ENCODE results near the gene TMEM131.
"Not testable (repeated sequence)": the region's sequence is repeated elsewhere in the genome, so short reads cannot be mapped to it uniquely, and the experiment has no call there.

The TMEM131 gene

DNA sequence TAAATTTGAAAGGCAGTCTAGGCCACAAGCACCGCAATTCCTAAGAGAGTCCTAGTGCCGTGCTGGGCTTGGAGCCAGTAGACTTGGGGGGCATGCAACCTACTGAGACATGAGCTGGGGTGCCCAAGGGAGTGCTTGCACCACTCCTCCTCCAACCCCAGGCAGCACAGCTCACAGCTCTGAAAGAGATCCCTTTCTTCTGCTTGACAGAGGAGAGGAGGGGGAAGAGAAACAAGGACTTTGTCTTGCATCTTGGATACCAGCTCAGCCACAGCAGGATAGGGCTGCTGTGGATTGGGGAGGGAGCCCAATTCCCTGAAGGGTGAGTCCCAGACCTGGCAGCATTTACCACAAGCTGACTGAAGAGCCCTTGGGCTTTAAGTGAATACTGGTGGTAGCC lies 134.6 kb downstream of the TMEM131 start:
- no peak for DNase-seq (ENCODE audit: low read depth)

GRCh38 chr2:97858442-97858841 lies 137.3 kb downstream of the TMEM131 start:
- no peak for DNase-seq (ENCODE audit: low read depth)

DNA sequence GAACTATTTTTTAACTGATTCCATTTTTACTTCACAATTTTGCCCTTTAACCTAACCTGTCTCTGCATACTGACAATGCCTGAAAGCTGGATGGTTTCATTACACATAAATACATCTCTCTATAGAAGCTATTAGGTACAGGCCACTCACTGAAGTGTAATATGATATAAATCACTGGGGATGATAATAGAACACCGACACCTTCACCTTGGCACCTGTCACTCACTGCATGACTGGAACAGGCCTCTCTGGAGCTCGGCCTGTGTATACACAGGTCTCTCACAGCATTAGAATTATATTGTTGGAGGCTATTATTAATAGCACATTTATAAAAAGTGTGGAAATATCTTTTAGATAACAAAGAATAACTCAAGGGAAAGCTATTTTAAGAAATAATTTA lies 138.2 kb downstream of the TMEM131 start:
- DNase-seq (ENCODE audit: low read depth): no peak

- DNase-seq (ENCODE audit: low read depth): not testable (repeated sequence)
These were observed 142.7 kb downstream of the TMEM131 start for GRCh38 chr2:97853057-97853456.

GRCh38 chr2:97851172-97851571 lies 144.6 kb downstream of the TMEM131 start:
- no peak for DNase-seq (ENCODE audit: low read depth)

DNA sequence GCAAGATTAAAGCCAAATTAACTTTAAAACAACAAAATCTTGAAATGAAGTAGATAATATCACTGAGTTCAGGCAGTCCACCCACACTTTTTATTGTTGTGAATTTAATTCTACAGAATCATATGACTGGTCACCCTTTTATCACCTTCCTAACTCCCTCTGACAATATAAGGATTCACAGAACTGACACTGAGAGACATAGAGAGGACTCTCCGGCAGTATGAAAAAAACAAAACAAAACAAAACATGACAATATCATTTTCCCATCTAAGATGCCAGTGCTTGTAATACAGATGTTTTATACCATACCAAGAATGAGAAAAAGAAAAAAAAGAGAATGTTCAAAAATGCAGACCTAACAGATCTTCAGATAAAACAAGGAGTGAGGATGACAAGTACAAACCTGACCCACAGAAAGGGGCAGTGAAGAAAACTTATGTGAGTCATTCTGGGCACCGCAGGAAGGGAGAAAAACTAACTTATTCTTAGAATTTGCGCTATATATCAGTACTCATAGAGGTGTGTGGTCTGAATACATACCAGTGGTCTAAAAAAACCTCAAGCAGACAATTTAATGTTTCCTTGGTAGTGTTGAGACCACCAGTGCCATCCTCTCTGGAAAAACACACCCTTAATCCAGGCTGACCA lies 145.7 kb downstream of the TMEM131 start:
- no peak for DNase-seq (ENCODE audit: low read depth)

DNA sequence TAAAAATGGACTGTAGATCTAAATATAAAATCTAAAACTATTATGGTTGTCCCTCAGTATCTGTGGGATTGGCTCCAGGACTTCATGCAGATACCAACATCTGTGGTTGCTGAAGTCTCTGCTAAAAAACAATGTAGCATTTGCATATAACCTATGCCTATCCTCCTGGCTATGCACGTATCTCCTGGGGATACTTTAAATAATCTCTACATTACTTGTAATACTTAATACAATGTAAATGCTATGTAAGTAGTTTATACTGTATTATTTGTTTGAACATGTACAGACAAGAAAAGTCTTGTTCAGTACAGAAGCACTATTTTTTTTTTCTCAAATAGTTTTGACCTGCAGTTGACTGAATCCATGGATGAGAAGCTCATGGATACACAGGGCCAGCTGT lies 147.4 kb downstream of the TMEM131 start:
- no peak for DNase-seq (ENCODE audit: low read depth)

GRCh38 chr2:97846716-97847115 lies 149.0 kb downstream of the TMEM131 start:
- DNase-seq (ENCODE audit: low read depth): not testable (repeated sequence)

- DNase-seq (ENCODE audit: low read depth): no peak
These were observed 149.9 kb downstream of the TMEM131 start for GRCh38 chr2:97845818-97846217.

DNA sequence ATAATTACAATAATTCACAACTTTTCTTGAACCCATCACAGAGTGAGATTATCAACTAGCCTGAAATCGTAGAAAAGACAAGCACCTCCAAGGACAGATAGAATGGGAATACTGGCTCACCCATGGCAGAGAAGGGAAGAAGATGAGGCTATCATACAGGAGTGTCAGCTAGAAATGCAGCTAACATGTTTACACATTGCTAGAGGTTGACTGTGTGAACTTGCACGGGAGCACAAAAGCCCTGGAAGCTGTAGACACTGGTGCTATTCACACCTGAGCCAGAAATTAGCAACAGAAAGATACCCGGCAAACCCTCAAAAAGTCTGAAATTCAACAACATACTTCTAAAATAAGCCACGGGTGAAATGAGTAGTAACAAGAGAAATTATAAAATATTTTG lies 150.6 kb downstream of the TMEM131 start:
- DNase-seq (ENCODE audit: low read depth): no peak

DNA sequence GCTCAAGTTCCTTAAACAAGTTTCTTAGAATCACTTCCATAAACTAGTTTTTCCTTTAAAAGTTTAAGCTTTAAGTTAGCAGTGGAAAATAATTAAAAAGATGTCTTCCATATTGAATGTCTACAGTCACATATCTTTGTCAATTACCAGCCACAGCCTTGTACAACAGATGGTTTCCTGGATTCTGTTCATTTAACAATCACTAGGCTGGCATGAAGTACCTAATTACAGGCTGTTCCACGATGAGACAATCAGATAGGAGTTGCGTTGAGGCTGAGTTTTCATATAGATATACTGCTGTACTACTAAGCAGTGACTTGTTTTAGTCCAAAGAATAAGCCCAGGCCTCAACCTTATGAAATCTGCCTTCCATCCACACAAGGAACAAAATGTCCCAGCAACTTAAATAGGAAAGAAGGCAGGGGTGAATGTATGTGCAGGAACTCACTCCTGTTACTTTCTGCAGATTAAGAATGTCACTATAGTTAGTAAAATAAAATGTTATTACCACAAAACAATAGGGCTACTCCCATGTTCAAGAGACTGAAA lies 151.4 kb downstream of the TMEM131 start:
- DNase-seq (ENCODE audit: low read depth): no peak

DNA sequence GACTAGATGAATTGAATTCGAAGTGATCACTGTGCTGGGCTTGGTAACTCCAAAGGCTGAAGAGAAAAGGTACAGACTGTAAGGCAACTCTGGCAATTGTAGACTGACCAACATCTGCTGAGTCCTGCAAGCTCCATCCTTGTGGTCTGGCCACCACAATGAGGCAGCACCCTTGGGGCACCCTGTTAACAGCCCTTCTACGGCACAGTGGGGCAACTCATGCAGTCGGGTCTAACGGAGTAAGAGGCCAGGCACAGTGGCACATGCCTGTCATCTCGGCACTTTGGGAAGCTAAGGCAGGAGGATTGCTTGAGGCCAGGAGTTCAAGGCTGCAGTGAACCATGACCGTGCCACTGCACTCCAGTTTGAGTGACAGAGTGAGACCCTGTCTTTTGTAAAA lies 155.6 kb downstream of the TMEM131 start:
- DNase-seq (ENCODE audit: low read depth): no peak

- no peak for DNase-seq (ENCODE audit: low read depth)
These were observed 161.1 kb downstream of the TMEM131 start for GRCh38 chr2:97834610-97835009.

- no peak for DNase-seq (ENCODE audit: low read depth)
These were observed 164.6 kb downstream of the TMEM131 start for GRCh38 chr2:97831121-97831520.

DNA sequence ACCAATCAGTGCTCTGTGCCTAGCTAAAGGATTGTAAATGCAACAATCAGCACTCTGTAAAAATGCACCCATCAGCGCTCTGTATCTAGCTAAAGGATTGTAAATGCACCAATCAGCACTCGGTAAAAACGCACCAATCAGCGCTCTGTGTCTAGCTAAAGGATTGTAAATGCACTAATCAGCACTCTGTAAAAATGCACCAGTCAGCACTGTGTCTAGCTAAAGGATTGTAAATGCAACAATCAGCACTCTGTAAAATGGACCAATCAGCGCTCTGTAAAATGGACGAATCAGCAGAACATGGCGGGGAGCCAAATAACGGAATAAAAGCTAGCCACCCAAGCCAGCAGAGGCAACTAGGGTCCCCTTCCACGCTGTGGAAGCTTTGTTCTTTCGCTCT lies 166.5 kb downstream of the TMEM131 start:
- not testable (repeated sequence) for DNase-seq (ENCODE audit: low read depth)

DNA sequence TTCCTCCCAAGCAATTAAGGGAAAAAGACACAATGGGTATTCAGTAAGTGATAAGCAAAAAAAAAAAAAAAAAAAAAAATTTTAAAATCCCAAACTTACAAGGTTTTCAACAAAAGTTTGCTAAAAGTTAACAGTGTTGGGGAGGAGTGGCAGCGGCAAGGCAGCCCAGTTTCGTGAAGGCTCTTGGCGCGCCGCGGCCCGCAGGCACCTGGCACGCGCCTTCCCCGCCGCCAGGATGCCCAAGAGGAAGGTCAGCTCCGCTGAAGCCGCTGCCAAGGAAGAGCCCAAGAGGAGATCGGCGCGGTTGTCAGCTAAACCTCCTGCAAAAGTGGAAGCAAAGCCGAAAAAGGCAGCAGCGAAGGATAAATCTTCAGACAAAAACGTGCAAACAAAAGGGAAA lies 168.7 kb downstream of the TMEM131 start:
- DNase-seq (ENCODE audit: low read depth): not testable (repeated sequence)

DNA sequence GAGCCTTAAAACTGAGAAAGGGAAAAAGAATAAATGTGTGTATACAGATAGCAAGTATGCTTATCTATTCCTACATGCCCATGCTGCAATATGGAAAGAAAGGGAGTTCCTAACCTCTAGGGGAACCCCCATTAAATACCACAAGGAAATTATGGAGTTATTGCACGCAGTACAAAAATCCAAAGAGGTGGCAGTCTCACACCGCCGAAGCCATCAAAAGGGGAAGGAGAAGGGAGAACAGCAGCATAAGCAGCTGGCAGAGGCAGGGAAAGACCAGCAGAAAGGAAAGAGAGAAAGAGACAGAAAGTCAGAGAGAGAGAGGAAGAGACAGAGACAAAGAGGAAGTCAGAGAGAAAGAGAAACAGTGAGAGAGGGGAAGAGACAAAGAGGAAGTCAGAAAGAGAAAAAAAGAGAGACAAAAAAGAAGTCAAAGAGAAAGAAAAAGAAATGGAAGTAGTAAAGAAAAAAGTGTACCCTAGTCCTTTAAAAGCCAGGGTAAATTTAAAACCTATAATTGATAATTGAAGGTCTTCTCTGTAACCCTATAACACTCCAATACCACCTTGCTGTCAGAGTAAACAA lies 169.4 kb downstream of the TMEM131 start:
- DNase-seq (ENCODE audit: low read depth): not testable (repeated sequence)

GRCh38 chr2:97824011-97824410 lies 171.7 kb downstream of the TMEM131 start:
- not testable (repeated sequence) for DNase-seq (ENCODE audit: low read depth)

DNA sequence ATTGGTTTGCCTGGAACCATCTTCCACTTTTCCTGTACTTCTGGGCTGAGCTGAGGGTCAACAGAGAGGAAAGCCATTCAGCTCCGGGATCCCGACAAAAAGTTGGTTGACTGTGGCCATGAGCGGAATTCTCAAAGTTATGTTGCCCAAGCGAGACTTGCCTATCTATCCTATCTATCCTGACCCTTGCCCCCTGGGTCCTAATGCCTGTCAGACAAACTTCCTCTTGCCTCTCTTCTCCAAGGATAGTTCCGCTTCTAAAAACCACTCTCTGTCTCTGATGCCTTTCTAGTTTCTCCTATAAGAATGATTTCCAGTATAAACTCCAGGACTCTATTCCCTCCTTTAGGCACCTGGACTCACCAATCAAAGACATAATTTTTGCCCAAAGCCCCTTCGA lies 173.9 kb downstream of the TMEM131 start:
- DNase-seq (ENCODE audit: low read depth): not testable (repeated sequence)

DNA sequence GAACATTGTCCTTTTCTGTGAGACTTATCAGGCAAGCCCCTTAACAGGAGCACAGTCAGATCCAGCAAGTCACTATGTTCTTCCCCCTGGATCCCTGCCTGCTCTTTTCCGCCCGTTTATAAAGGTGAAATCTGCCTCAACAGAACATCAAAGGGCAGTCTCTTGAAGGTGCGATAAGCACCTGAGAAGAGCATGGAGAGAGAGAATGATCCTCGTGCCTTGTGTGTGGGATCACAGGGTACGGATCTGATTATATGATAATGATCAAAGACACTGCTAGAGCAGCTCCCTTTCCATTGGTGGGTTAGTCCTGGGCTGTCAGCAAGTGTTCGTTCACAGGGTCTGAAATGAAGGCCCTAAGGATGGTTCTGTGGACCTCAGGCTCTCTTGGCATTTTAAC lies 176.0 kb downstream of the TMEM131 start:
- no peak for DNase-seq (ENCODE audit: low read depth)

- no peak for DNase-seq (ENCODE audit: low read depth)
These were observed 179.3 kb downstream of the TMEM131 start for GRCh38 chr2:97816411-97816810.

DNA sequence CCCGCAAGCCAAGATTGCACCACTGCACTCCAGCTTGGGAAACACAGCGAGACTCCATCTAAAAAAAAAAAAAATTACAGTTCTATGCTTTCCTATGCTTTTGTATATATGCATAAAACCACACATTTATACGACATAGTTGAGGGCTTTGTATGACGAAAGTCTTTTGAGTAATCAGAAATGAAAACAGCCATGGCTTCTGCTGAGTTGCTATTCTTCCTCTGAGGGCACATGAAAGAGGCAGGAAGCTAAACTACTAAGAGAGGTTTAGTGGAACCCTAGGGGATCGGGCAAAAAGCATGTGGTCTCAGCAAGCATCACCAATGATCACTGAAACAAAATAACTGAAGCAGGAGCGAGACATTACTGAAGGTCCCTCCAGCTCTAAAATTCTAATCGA lies 182.8 kb downstream of the TMEM131 start:
- DNase-seq (ENCODE audit: low read depth): no peak

- DNase-seq (ENCODE audit: low read depth): no peak
These were observed 186.9 kb downstream of the TMEM131 start for GRCh38 chr2:97808816-97809215.
